ENCODE results near the gene EEF1G. TPM values are rescaled to one million over a fixed set of nuclear protein-coding genes. Genes with fewer than 3 reads are reported as not detected.
A peak's percentile ranks its signal among the peaks of the same experiment; 100 is the strongest.

Gene EEF1G
- total and polyA plus RNA-seq, 2 of the 13 experiments (the other 11 are each of a cell fraction or from before 2014, with no cell fraction given), result 1,787 to 2,144 TPM

DNA sequence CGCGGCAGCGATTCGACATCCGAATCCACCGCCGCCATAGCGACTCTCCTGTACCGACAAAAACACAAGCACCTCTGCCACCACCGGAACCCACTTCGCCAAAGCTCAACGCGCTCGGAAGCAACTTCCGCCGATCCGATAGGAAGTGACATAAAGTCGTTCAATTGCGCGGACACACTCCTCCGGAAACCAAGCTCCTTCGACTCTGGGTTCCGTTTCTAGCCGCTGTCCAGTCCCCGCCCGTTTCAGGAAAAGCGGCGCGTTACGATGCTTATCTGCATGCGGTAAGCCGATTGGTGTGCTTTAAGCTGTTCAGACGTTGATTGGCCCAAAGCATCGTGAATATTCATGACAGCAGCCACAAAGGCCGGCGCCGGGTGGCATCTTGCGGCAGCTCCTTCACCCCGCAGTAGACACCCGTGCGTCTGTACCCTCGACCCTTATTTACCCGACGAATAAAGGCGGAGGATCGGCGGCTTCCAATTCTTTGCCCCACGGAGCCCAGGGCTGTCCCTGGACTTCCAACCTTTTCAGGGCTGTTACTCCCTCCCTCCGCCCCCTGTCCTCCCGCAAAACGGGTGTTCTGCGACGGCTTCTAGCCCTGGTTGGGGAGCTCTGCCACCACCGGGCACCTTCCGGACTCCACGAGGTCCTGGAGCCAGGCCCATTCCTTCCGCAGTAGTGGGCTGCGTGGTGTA, 17.9 kb upstream of the EEF1G start, which contains the start of gene TUT1 (continued):
- TF ChIP-seq, protein P1, sequence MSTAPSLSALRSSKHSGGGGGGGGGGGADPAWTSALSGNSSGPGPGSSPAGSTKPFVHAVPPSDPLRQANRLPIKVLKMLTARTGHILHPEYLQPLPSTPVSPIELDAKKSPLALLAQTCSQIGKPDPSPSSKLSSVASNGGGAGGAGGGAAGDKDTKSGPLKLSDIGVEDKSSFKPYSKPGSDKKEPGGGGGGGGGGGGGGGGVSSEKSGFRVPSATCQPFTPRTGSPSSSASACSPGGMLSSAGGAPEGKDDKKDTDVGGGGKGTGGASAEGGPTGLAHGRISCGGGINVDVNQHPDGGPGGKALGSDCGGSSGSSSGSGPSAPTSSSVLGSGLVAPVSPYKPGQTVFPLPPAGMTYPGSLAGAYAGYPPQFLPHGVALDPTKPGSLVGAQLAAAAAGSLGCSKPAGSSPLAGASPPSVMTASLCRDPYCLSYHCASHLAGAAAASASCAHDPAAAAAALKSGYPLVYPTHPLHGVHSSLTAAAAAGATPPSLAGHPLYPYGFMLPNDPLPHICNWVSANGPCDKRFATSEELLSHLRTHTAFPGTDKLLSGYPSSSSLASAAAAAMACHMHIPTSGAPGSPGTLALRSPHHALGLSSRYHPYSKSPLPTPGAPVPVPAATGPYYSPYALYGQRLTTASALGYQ (CRISPR knock-in tag; IDR thresholded peaks at IDR 0.05), result no peak
- TF ChIP-seq KDM6A (CRISPR knock-in tag; IDR thresholded peaks at IDR 0.05; ENCODE audit: low read depth) (no peak), THAP11 (CRISPR knock-in tag; IDR thresholded peaks at IDR 0.05) (peak; percentile 97), ZNF883 (CRISPR knock-in tag; IDR thresholded peaks at IDR 0.05; ENCODE audit: not compliant biosample characterization) (no peak), ZNF251 (CRISPR knock-in tag; IDR thresholded peaks at IDR 0.05) (0 out of 2 replicates have a peak, but pooled peaks have one; percentile 12), ZNF598 (CRISPR knock-in tag; IDR thresholded peaks at IDR 0.05; ENCODE audit: borderline replicate concordance) (peak; percentile 78; the same call in 1 of the 2 replicates), ZNF274 (CRISPR knock-in tag; IDR thresholded peaks at IDR 0.05) (peak; percentile 51; the same call in 1 of the 2 replicates), HDAC6 (IDR thresholded peaks at IDR 0.05; ENCODE audit: low read depth, low read length) (no peak), NR2F6 (IDR thresholded peaks at IDR 0.05) (peak; percentile 53; the same call in 1 of the 2 replicates), NR2F6 (CRISPR knock-in tag; IDR thresholded peaks at IDR 0.05) (peak; percentile 56; the same call in 1 of the 2 replicates), GTF3A (CRISPR knock-in tag; conservative IDR thresholded peaks at IDR 0.05) (peak; percentile 81; the same call in 1 of the 2 replicates), PCBP2 (optimal IDR thresholded peaks at IDR 0.05; ENCODE audit: low read depth, low read length, poor library complexity, severe bottlenecking) (no peak)
- TF ChIP-seq, protein P2, sequence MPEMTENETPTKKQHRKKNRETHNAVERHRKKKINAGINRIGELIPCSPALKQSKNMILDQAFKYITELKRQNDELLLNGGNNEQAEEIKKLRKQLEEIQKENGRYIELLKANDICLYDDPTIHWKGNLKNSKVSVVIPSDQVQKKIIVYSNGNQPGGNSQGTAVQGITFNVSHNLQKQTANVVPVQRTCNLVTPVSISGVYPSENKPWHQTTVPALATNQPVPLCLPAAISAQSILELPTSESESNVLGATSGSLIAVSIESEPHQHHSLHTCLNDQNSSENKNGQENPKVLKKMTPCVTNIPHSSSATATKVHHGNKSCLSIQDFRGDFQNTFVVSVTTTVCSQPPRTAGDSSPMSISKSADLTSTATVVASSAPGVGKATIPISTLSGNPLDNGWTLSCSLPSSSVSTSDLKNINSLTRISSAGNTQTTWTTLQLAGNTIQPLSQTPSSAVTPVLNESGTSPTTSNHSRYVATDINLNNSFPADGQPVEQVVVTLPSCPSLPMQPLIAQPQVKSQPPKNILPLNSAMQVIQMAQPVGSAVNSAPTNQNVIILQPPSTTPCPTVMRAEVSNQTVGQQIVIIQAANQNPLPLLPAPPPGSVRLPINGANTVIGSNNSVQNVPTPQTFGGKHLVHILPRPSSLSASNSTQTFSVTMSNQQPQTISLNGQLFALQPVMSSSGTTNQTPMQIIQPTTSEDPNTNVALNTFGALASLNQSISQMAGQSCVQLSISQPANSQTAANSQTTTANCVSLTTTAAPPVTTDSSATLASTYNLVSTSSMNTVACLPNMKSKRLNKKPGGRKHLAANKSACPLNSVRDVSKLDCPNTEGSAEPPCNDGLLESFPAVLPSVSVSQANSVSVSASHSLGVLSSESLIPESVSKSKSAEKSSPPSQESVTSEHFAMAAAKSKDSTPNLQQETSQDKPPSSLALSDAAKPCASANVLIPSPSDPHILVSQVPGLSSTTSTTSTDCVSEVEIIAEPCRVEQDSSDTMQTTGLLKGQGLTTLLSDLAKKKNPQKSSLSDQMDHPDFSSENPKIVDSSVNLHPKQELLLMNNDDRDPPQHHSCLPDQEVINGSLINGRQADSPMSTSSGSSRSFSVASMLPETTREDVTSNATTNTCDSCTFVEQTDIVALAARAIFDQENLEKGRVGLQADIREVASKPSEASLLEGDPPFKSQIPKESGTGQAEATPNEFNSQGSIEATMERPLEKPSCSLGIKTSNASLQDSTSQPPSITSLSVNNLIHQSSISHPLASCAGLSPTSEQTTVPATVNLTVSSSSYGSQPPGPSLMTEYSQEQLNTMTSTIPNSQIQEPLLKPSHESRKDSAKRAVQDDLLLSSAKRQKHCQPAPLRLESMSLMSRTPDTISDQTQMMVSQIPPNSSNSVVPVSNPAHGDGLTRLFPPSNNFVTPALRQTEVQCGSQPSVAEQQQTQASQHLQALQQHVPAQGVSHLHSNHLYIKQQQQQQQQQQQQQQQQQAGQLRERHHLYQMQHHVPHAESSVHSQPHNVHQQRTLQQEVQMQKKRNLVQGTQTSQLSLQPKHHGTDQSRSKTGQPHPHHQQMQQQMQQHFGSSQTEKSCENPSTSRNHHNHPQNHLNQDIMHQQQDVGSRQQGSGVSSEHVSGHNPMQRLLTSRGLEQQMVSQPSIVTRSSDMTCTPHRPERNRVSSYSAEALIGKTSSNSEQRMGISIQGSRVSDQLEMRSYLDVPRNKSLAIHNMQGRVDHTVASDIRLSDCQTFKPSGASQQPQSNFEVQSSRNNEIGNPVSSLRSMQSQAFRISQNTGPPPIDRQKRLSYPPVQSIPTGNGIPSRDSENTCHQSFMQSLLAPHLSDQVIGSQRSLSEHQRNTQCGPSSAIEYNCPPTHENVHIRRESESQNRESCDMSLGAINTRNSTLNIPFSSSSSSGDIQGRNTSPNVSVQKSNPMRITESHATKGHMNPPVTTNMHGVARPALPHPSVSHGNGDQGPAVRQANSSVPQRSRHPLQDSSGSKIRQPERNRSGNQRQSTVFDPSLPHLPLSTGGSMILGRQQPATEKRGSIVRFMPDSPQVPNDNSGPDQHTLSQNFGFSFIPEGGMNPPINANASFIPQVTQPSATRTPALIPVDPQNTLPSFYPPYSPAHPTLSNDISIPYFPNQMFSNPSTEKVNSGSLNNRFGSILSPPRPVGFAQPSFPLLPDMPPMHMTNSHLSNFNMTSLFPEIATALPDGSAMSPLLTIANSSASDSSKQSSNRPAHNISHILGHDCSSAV (CRISPR knock-in tag; IDR thresholded peaks at IDR 0.05; ENCODE audit: borderline replicate concordance), result no peak
- TF ChIP-seq, protein P3, sequence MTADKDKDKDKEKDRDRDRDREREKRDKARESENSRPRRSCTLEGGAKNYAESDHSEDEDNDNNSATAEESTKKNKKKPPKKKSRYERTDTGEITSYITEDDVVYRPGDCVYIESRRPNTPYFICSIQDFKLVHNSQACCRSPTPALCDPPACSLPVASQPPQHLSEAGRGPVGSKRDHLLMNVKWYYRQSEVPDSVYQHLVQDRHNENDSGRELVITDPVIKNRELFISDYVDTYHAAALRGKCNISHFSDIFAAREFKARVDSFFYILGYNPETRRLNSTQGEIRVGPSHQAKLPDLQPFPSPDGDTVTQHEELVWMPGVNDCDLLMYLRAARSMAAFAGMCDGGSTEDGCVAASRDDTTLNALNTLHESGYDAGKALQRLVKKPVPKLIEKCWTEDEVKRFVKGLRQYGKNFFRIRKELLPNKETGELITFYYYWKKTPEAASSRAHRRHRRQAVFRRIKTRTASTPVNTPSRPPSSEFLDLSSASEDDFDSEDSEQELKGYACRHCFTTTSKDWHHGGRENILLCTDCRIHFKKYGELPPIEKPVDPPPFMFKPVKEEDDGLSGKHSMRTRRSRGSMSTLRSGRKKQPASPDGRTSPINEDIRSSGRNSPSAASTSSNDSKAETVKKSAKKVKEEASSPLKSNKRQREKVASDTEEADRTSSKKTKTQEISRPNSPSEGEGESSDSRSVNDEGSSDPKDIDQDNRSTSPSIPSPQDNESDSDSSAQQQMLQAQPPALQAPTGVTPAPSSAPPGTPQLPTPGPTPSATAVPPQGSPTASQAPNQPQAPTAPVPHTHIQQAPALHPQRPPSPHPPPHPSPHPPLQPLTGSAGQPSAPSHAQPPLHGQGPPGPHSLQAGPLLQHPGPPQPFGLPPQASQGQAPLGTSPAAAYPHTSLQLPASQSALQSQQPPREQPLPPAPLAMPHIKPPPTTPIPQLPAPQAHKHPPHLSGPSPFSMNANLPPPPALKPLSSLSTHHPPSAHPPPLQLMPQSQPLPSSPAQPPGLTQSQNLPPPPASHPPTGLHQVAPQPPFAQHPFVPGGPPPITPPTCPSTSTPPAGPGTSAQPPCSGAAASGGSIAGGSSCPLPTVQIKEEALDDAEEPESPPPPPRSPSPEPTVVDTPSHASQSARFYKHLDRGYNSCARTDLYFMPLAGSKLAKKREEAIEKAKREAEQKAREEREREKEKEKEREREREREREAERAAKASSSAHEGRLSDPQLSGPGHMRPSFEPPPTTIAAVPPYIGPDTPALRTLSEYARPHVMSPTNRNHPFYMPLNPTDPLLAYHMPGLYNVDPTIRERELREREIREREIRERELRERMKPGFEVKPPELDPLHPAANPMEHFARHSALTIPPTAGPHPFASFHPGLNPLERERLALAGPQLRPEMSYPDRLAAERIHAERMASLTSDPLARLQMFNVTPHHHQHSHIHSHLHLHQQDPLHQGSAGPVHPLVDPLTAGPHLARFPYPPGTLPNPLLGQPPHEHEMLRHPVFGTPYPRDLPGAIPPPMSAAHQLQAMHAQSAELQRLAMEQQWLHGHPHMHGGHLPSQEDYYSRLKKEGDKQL (CRISPR knock-in tag; IDR thresholded peaks at IDR 0.05; ENCODE audit: low read depth), result 0 out of 2 replicates have a peak, but pooled peaks have one; percentile 18

Data from HepG2 (cell line).